ENCODE measurements around the gene CEP135.

The CEP135 gene

GRCh38 chr4:56052966-56053365 is 104.2 kb downstream of the CEP135 start:
- H3K79me1 ChIP-seq (ENCODE audit: low read depth, low read length) = peaks cover 2% of the 10 kb centered on the region
- H3K27me3 ChIP-seq (ENCODE audit: control insufficient read depth in 3 of 3, insufficient read depth in 3 of 3, low read depth in 1 of 3, low read length in 3 of 3) = no peaks in the 10 kb centered on the region
- H3K27ac ChIP-seq (replicated peaks; ENCODE audit: low read length) = no peak overlapping the region
- H2BK5ac ChIP-seq (ENCODE audit: low read length) = no peak overlapping the region
- no peak overlapping the region for H3K14ac ChIP-seq (ENCODE audit: low read length)
- no peak overlapping the region for H3K18ac ChIP-seq (ENCODE audit: low read length)
- no peak overlapping the region for H2BK12ac ChIP-seq (ENCODE audit: low read length)
- peaks cover 10 to 19% of the 10 kb centered on the region in 2 donors for H3K4me1 ChIP-seq (ENCODE audit: control insufficient read depth in 2 of 2, insufficient read depth in 1 of 2, low read depth in 1 of 2, low read length in 2 of 2)
- peaks cover 0 to 2% of the 10 kb centered on the region in 2 donors for H3K36me3 ChIP-seq (replicated peaks in 1 of 2; ENCODE audit: control insufficient read depth in 2 of 2, insufficient read depth in 2 of 2, low read length in 2 of 2)
- no peak overlapping the region for H3K9ac ChIP-seq (ENCODE audit: low read depth, low read length, poor library complexity)
- no peak overlapping the region for H3K4me2 ChIP-seq (ENCODE audit: insufficient read depth, low read length, poor library complexity, severe bottlenecking)
- no peak overlapping the region for H3K4me3 ChIP-seq (ENCODE audit: low read length in 2 of 2)
- H3K4ac ChIP-seq (ENCODE audit: low read length) = no peak overlapping the region
- peaks cover 0 to 6% of the 10 kb centered on the region in 2 donors for H3K9me3 ChIP-seq (replicated peaks in 1 of 2; ENCODE audit: control insufficient read depth in 2 of 2, insufficient read depth in 1 of 2, low read depth in 1 of 2, low read length in 2 of 2)
- no CpG with 5 or more reads among the region's 5 CpGs for WGBS, 2 donors (ENCODE audit: extremely low coverage in 2 of 2, insufficient read length in 2 of 2, insufficient replicate concordance in 1 of 2)
- no peak for DNase-seq (ENCODE audit: low spot score)
- no peak overlapping the region for H4K8ac ChIP-seq (ENCODE audit: low read depth, low read length)
- H4K91ac ChIP-seq (ENCODE audit: low read depth, low read length, poor library complexity) = no peak overlapping the region
- H2AK5ac ChIP-seq (ENCODE audit: low read depth, low read length) = no peak overlapping the region
- H2AFZ ChIP-seq (ENCODE audit: low read length) = no peak overlapping the region
- H2BK120ac ChIP-seq (ENCODE audit: low read depth, low read length) = no peak overlapping the region
- H2BK15ac ChIP-seq (ENCODE audit: low read length) = no peak overlapping the region
- H3K23ac ChIP-seq (ENCODE audit: low read depth, low read length, poor library complexity) = no peak overlapping the region

- peak; percentile 24 for DNase-seq (ENCODE audit: low spot score)
- Histone ChIP-seq H2AK5ac (ENCODE audit: low read depth, low read length) (no peak overlapping the region), H3K4ac (ENCODE audit: low read length) (no peak overlapping the region), H3K4me3 (ENCODE audit: low read length in 2 of 2) (no peak overlapping the region), H3K4me2 (ENCODE audit: insufficient read depth, low read length, poor library complexity, severe bottlenecking) (no peak overlapping the region), H3K79me1 (ENCODE audit: low read depth, low read length) (no peaks in the 10 kb centered on the region), H3K18ac (ENCODE audit: low read length) (no peak overlapping the region), H3K14ac (ENCODE audit: low read length) (no peak overlapping the region), H3K36me3 (replicated peaks in 1 of 2; ENCODE audit: control insufficient read depth in 2 of 2, insufficient read depth in 2 of 2, low read length in 2 of 2) (peaks cover 0 to 17% of the 10 kb centered on the region in 2 donors), H2BK15ac (ENCODE audit: low read length) (no peak overlapping the region), H2BK120ac (ENCODE audit: low read depth, low read length) (no peak overlapping the region), H3K23ac (ENCODE audit: low read depth, low read length, poor library complexity) (no peak overlapping the region), H4K8ac (ENCODE audit: low read depth, low read length) (no peak overlapping the region), H3K9ac (ENCODE audit: low read depth, low read length, poor library complexity) (no peak overlapping the region), H3K27me3 (ENCODE audit: control insufficient read depth in 3 of 3, insufficient read depth in 3 of 3, low read depth in 1 of 3, low read length in 3 of 3) (no peaks in the 10 kb centered on the region), H4K91ac (ENCODE audit: low read depth, low read length, poor library complexity) (no peak overlapping the region), H2BK5ac (ENCODE audit: low read length) (no peak overlapping the region), H3K4me1 (ENCODE audit: control insufficient read depth in 2 of 2, insufficient read depth in 1 of 2, low read depth in 1 of 2, low read length in 2 of 2) (peaks cover 10 to 19% of the 10 kb centered on the region in 2 donors), H2AFZ (ENCODE audit: low read length) (no peak overlapping the region), H3K27ac (replicated peaks; ENCODE audit: low read length) (no peak overlapping the region), H2BK12ac (ENCODE audit: low read length) (no peak overlapping the region), H3K9me3 (replicated peaks in 1 of 2; ENCODE audit: control insufficient read depth in 2 of 2, insufficient read depth in 1 of 2, low read depth in 1 of 2, low read length in 2 of 2) (peaks cover 0 to 8% of the 10 kb centered on the region in 2 donors)
- no CpG with 5 or more reads among the region's 8 CpGs for WGBS, 2 donors (ENCODE audit: extremely low coverage in 2 of 2, insufficient read length in 2 of 2, insufficient replicate concordance in 1 of 2)
Measured at GRCh38 chr4:56055027-56055977, 106.6 kb downstream of the CEP135 start.

DNA sequence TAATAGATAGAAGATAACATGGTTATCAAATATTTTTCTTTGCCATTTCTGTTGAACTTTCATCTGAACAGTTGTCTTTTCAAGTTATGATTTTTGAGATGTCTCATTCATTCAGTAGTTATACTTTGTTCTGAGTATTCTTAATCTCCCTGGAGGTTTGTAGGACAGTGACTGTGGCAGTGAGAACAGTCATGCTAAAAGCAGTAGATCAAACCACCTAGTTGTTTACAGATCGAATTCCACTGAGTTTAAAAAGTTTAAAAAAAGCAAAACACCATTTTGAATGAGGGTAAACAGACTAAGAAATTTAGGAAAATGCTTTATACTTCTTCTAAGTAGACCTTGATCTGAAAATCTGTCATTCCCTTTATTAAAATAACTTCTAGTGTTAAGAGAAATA is 107.2 kb downstream of the CEP135 start:
- no CpG with 5 or more reads among the region's 1 CpG for WGBS, 2 donors (ENCODE audit: extremely low coverage in 2 of 2, insufficient read length in 2 of 2, insufficient replicate concordance in 1 of 2)
- Histone ChIP-seq H4K8ac (ENCODE audit: low read depth, low read length) (no peak overlapping the region), H3K27me3 (ENCODE audit: control insufficient read depth in 3 of 3, insufficient read depth in 3 of 3, low read depth in 1 of 3, low read length in 3 of 3) (no peaks in the 10 kb centered on the region), H3K18ac (ENCODE audit: low read length) (no peak overlapping the region), H4K91ac (ENCODE audit: low read depth, low read length, poor library complexity) (no peak overlapping the region), H2BK5ac (ENCODE audit: low read length) (no peak overlapping the region), H3K23ac (ENCODE audit: low read depth, low read length, poor library complexity) (no peak overlapping the region), H3K4me3 (ENCODE audit: low read length in 2 of 2) (no peak overlapping the region), H2BK120ac (ENCODE audit: low read depth, low read length) (no peak overlapping the region), H3K79me1 (ENCODE audit: low read depth, low read length) (no peaks in the 10 kb centered on the region), H2BK15ac (ENCODE audit: low read length) (no peak overlapping the region), H3K14ac (ENCODE audit: low read length) (no peak overlapping the region), H3K4me2 (ENCODE audit: insufficient read depth, low read length, poor library complexity, severe bottlenecking) (no peak overlapping the region), H3K27ac (replicated peaks; ENCODE audit: low read length) (no peak overlapping the region), H3K4me1 (ENCODE audit: control insufficient read depth in 2 of 2, insufficient read depth in 1 of 2, low read depth in 1 of 2, low read length in 2 of 2) (peaks cover 10 to 19% of the 10 kb centered on the region in 2 donors), H2BK12ac (ENCODE audit: low read length) (no peak overlapping the region), H3K4ac (ENCODE audit: low read length) (no peak overlapping the region), H2AK5ac (ENCODE audit: low read depth, low read length) (no peak overlapping the region), H3K9me3 (replicated peaks in 1 of 2; ENCODE audit: control insufficient read depth in 2 of 2, insufficient read depth in 1 of 2, low read depth in 1 of 2, low read length in 2 of 2) (peaks cover 0 to 11% of the 10 kb centered on the region in 2 donors), H2AFZ (ENCODE audit: low read length) (no peak overlapping the region), H3K9ac (ENCODE audit: low read depth, low read length, poor library complexity) (no peak overlapping the region), H3K36me3 (replicated peaks in 1 of 2; ENCODE audit: control insufficient read depth in 2 of 2, insufficient read depth in 2 of 2, low read length in 2 of 2) (peaks cover 1 to 23% of the 10 kb centered on the region in 2 donors)
- DNase-seq (ENCODE audit: low spot score) = no peak

DNA sequence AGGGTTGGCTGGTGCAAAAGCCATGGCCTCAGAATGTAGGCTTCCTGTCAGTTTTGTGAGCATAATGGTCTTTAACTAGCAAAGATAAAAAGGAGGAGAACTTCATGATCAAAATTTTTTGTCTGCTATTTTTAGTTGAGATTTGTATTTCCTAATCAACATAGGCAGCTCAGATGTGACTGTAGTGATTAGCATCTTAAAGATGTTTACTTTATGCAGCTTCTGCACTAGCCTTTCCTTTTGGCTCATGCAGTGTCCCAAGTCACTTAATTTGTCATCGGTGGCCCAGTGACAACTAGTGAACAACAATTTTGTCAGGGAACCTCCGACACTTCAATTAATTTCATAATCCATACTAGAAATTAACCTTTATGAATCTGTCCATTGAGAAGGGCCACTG is 109.8 kb downstream of the CEP135 start:
- no peak overlapping the region for H3K4me2 ChIP-seq (ENCODE audit: insufficient read depth, low read length, poor library complexity, severe bottlenecking)
- H2BK5ac ChIP-seq (ENCODE audit: low read length) = no peak overlapping the region
- no peak overlapping the region for H3K4me3 ChIP-seq (ENCODE audit: low read length in 2 of 2)
- H2AK5ac ChIP-seq (ENCODE audit: low read depth, low read length) = no peak overlapping the region
- H2BK120ac ChIP-seq (ENCODE audit: low read depth, low read length) = no peak overlapping the region
- H4K8ac ChIP-seq (ENCODE audit: low read depth, low read length) = no peak overlapping the region
- no peaks in the 10 kb centered on the region for H3K27me3 ChIP-seq (ENCODE audit: control insufficient read depth in 3 of 3, insufficient read depth in 3 of 3, low read depth in 1 of 3, low read length in 3 of 3)
- H3K9ac ChIP-seq (ENCODE audit: low read depth, low read length, poor library complexity) = no peak overlapping the region
- DNase-seq (ENCODE audit: low spot score) = no peak
- H3K9me3 ChIP-seq (replicated peaks in 1 of 2; ENCODE audit: control insufficient read depth in 2 of 2, insufficient read depth in 1 of 2, low read depth in 1 of 2, low read length in 2 of 2) = peaks cover 0 to 11% of the 10 kb centered on the region in 2 donors
- no peaks in the 10 kb centered on the region for H3K79me1 ChIP-seq (ENCODE audit: low read depth, low read length)
- H3K36me3 ChIP-seq (replicated peaks in 1 of 2; ENCODE audit: control insufficient read depth in 2 of 2, insufficient read depth in 2 of 2, low read length in 2 of 2) = peaks cover 1 to 36% of the 10 kb centered on the region in 2 donors
- H3K18ac ChIP-seq (ENCODE audit: low read length) = no peak overlapping the region
- no CpG with 5 or more reads among the region's 2 CpGs for WGBS, 2 donors (ENCODE audit: extremely low coverage in 2 of 2, insufficient read length in 2 of 2, insufficient replicate concordance in 1 of 2)
- no peak overlapping the region for H2BK12ac ChIP-seq (ENCODE audit: low read length)
- H3K4me1 ChIP-seq (ENCODE audit: control insufficient read depth in 2 of 2, insufficient read depth in 1 of 2, low read depth in 1 of 2, low read length in 2 of 2) = peaks cover 10 to 15% of the 10 kb centered on the region in 2 donors
- H4K91ac ChIP-seq (ENCODE audit: low read depth, low read length, poor library complexity) = no peak overlapping the region
- no peak overlapping the region for H3K14ac ChIP-seq (ENCODE audit: low read length)
- H3K27ac ChIP-seq (replicated peaks; ENCODE audit: low read length) = no peak overlapping the region
- H3K23ac ChIP-seq (ENCODE audit: low read depth, low read length, poor library complexity) = no peak overlapping the region
- H3K4ac ChIP-seq (ENCODE audit: low read length) = no peak overlapping the region
- no peak overlapping the region for H2AFZ ChIP-seq (ENCODE audit: low read length)
- H2BK15ac ChIP-seq (ENCODE audit: low read length) = no peak overlapping the region

Data from neuronal stem cell (in vitro differentiated cells).